Measurements from ENCODE around the gene TNIK. TPM values are rescaled to one million over a fixed set of nuclear protein-coding genes. Genes with fewer than 3 reads are reported as not detected.

TNIK gene
- polyA plus RNA-seq, 1 donor from 2014 or later: 19.3 TPM

- H3K36me3 ChIP-seq (ENCODE audit: insufficient read depth, low read length): no peaks in the 10 kb centered on the region
- no peak overlapping the region for H2AFZ ChIP-seq (ENCODE audit: low read depth, low read length)
- H3K4me3 ChIP-seq (ENCODE audit: low read length): no peak overlapping the region
- TF ChIP-seq EZH2 (IDR thresholded peaks at IDR 0.05; ENCODE audit: borderline replicate concordance, insufficient read depth, low read length, poor library complexity, severe bottlenecking) (no peak), MXI1 (conservative IDR thresholded peaks at IDR 0.05; ENCODE audit: poor library complexity, severe bottlenecking) (no peak), SMC3 (conservative IDR thresholded peaks at IDR 0.05; ENCODE audit: poor library complexity) (no peak), CTCF (IDR thresholded peaks at IDR 0.05; ENCODE audit: poor library complexity, severe bottlenecking) (no peak), POLR2AphosphoS5 (IDR thresholded peaks at IDR 0.05) (no peak), RAD21 (conservative IDR thresholded peaks at IDR 0.05) (no peak), TAF1 (IDR thresholded peaks at IDR 0.05; ENCODE audit: low read depth) (no peak), EP300 (conservative IDR thresholded peaks at IDR 0.05; ENCODE audit: poor library complexity, severe bottlenecking) (no peak)
- TF ChIP-seq, protein P1, sequence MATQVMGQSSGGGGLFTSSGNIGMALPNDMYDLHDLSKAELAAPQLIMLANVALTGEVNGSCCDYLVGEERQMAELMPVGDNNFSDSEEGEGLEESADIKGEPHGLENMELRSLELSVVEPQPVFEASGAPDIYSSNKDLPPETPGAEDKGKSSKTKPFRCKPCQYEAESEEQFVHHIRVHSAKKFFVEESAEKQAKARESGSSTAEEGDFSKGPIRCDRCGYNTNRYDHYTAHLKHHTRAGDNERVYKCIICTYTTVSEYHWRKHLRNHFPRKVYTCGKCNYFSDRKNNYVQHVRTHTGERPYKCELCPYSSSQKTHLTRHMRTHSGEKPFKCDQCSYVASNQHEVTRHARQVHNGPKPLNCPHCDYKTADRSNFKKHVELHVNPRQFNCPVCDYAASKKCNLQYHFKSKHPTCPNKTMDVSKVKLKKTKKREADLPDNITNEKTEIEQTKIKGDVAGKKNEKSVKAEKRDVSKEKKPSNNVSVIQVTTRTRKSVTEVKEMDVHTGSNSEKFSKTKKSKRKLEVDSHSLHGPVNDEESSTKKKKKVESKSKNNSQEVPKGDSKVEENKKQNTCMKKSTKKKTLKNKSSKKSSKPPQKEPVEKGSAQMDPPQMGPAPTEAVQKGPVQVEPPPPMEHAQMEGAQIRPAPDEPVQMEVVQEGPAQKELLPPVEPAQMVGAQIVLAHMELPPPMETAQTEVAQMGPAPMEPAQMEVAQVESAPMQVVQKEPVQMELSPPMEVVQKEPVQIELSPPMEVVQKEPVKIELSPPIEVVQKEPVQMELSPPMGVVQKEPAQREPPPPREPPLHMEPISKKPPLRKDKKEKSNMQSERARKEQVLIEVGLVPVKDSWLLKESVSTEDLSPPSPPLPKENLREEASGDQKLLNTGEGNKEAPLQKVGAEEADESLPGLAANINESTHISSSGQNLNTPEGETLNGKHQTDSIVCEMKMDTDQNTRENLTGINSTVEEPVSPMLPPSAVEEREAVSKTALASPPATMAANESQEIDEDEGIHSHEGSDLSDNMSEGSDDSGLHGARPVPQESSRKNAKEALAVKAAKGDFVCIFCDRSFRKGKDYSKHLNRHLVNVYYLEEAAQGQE (IDR thresholded peaks at IDR 0.05; ENCODE audit: borderline replicate concordance): no peak
- no peak overlapping the region for H3K9ac ChIP-seq (ENCODE audit: low read length)
- H3K79me2 ChIP-seq (replicated peaks; ENCODE audit: insufficient read depth, low read length): no peaks in the 10 kb centered on the region
- H3K9me2 ChIP-seq (ENCODE audit: insufficient read depth, low read length): no peaks in the 10 kb centered on the region
- no peaks in the 10 kb centered on the region for H3F3A ChIP-seq (ENCODE audit: insufficient read depth, low read length, poor library complexity, severe bottlenecking)
- H3K27ac ChIP-seq (ENCODE audit: low read length): no peak overlapping the region
- no peaks in the 10 kb centered on the region for H3K9me3 ChIP-seq (ENCODE audit: low read length)
- no peaks in the 10 kb centered on the region for H3K27me3 ChIP-seq (ENCODE audit: insufficient read depth, low read depth, low read length)
- H3K4me2 ChIP-seq (ENCODE audit: low read length): no peak overlapping the region
- no peaks in the 10 kb centered on the region for H4K20me1 ChIP-seq (ENCODE audit: insufficient read depth)
Observed at GRCh38 chr3:171356251-171356650, 104.0 kb downstream of the TNIK start.

DNA sequence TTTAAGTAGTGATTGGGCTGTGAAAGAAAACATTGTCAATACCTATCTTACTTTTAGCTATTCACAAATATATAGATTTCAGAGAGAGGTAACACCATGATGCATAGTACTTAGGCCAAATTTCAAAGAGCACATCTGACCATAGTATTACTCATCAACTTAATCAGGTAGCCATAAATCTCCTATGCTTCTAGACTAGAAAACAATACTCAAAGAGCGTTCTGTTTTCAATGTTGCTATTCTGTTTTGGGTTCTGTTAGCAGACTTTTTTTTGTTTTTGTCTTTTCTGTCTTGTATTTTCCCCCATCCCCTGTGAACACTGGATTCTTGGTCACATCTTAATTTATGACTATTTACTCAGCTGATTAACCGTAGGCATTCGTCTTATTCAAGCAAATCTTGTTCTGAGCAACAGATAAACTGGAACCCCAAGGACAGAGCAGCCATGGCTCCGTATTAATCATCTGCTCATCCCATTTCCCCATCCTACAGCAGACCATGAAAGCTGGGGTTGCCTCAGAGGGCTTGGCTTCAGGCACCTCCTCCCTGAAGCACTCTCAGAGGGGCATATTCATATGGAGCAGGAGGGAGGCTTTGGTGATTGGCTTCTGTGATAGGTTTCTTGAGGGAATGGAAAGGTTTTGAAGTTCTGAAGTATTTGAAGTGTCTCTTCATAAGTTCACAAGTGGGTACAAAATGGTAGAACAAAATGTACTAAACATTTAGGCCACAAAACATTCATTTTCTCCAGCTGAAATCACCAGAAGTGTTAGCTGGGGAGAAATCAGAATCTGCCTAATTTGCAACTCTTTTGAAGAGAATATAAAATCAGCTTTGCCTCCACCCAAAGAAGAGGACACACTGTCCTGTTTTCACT, 105.3 kb downstream of the TNIK start:
- Histone ChIP-seq H4K20me1 (ENCODE audit: insufficient read depth) (no peaks in the 10 kb centered on the region), H3K9me3 (ENCODE audit: low read length) (no peaks in the 10 kb centered on the region), H3K79me2 (replicated peaks; ENCODE audit: insufficient read depth, low read length) (no peaks in the 10 kb centered on the region), H3K36me3 (ENCODE audit: insufficient read depth, low read length) (no peaks in the 10 kb centered on the region), H3K27ac (ENCODE audit: low read length) (no peak overlapping the region), H3K4me2 (ENCODE audit: low read length) (no peak overlapping the region), H3K9me2 (ENCODE audit: insufficient read depth, low read length) (no peaks in the 10 kb centered on the region), H3K9ac (ENCODE audit: low read length) (no peak overlapping the region), H3K4me3 (ENCODE audit: low read length) (no peak overlapping the region), H2AFZ (ENCODE audit: low read depth, low read length) (no peak overlapping the region), H3K27me3 (ENCODE audit: insufficient read depth, low read depth, low read length) (no peaks in the 10 kb centered on the region), H3F3A (ENCODE audit: insufficient read depth, low read length, poor library complexity, severe bottlenecking) (no peaks in the 10 kb centered on the region)
- TF ChIP-seq, protein P1 (IDR thresholded peaks at IDR 0.05; ENCODE audit: borderline replicate concordance): no peak
- no peak for TF ChIP-seq EP300 (conservative IDR thresholded peaks at IDR 0.05; ENCODE audit: poor library complexity, severe bottlenecking)
- TF ChIP-seq SMC3 (conservative IDR thresholded peaks at IDR 0.05; ENCODE audit: poor library complexity): no peak
- no peak for TF ChIP-seq EZH2 (IDR thresholded peaks at IDR 0.05; ENCODE audit: borderline replicate concordance, insufficient read depth, low read length, poor library complexity, severe bottlenecking)
- TF ChIP-seq CTCF (IDR thresholded peaks at IDR 0.05; ENCODE audit: poor library complexity, severe bottlenecking): no peak
- TF ChIP-seq TAF1 (IDR thresholded peaks at IDR 0.05; ENCODE audit: low read depth): no peak
- TF ChIP-seq POLR2AphosphoS5 (IDR thresholded peaks at IDR 0.05): no peak
